OCI-LY3 (cell line): Measurements from ENCODE around the gene SCAMP3.

Source experiments
- EZH2phosphoT487 ChIP-seq: fragments of 200-600 bp; shearing (Covaris generic); IDR thresholded peaks from 2 replicates; pipeline ENCODE4 v1.6.1; 2018; ENCODE audit warnings: antibody characterized with exemption, mixed run types, low read depth
- TF ChIP-seq, protein P1 (sequence below): fragments of 200-600, 300-600 bp; sonication (generic); IDR thresholded peaks from 2 replicates; pipeline ENCODE4 v1.5.1; 2014; ENCODE audit warnings: antibody characterized with exemption, low read length, low read depth

- TF ChIP-seq, protein P1, sequence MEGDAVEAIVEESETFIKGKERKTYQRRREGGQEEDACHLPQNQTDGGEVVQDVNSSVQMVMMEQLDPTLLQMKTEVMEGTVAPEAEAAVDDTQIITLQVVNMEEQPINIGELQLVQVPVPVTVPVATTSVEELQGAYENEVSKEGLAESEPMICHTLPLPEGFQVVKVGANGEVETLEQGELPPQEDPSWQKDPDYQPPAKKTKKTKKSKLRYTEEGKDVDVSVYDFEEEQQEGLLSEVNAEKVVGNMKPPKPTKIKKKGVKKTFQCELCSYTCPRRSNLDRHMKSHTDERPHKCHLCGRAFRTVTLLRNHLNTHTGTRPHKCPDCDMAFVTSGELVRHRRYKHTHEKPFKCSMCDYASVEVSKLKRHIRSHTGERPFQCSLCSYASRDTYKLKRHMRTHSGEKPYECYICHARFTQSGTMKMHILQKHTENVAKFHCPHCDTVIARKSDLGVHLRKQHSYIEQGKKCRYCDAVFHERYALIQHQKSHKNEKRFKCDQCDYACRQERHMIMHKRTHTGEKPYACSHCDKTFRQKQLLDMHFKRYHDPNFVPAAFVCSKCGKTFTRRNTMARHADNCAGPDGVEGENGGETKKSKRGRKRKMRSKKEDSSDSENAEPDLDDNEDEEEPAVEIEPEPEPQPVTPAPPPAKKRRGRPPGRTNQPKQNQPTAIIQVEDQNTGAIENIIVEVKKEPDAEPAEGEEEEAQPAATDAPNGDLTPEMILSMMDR = no peak
- no peak for TF ChIP-seq EZH2phosphoT487
Observed at GRCh38 chr1:155208541-155209311, 53.4 kb downstream of the SCAMP3 start, which contains the start of gene MTX1.
